ENCODE results near the gene ZNF644.
"Not testable (repeated sequence)": the region's sequence is repeated elsewhere in the genome, so short reads cannot be mapped to it uniquely, and the experiment has no call there.

GRCh38 chr1:90892884-90893283 lies 129.0 kb downstream of the ZNF644 start:
- TF ChIP-seq, protein P1, sequence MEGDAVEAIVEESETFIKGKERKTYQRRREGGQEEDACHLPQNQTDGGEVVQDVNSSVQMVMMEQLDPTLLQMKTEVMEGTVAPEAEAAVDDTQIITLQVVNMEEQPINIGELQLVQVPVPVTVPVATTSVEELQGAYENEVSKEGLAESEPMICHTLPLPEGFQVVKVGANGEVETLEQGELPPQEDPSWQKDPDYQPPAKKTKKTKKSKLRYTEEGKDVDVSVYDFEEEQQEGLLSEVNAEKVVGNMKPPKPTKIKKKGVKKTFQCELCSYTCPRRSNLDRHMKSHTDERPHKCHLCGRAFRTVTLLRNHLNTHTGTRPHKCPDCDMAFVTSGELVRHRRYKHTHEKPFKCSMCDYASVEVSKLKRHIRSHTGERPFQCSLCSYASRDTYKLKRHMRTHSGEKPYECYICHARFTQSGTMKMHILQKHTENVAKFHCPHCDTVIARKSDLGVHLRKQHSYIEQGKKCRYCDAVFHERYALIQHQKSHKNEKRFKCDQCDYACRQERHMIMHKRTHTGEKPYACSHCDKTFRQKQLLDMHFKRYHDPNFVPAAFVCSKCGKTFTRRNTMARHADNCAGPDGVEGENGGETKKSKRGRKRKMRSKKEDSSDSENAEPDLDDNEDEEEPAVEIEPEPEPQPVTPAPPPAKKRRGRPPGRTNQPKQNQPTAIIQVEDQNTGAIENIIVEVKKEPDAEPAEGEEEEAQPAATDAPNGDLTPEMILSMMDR (IDR thresholded peaks at IDR 0.05), result not testable (repeated sequence)
- TF ChIP-seq POLR2AphosphoS5, POLR2A, EP300 (IDR thresholded peaks at IDR 0.05): not testable (repeated sequence)

All from upper lobe of left lung (tissue), 4 donors.